ENCODE results near the gene MYL11.

MYL11 gene

GRCh38 chr16:30346286-30346685 lies 28.3 kb upstream of the MYL11 start:
- no peaks in the 10 kb centered on the region for H4K20me1 ChIP-seq
- H3K4me3 ChIP-seq = no peak overlapping the region
- H3K4me2 ChIP-seq = no peak overlapping the region
- no peak overlapping the region for H3K9ac ChIP-seq
- no peak for TF ChIP-seq Cebpa-rat (IDR thresholded peaks at IDR 0.05)
- no peaks in the 10 kb centered on the region for H3K9me3 ChIP-seq
- peaks cover 68% of the 10 kb centered on the region for H3K4me1 ChIP-seq
- H3K36me3 ChIP-seq = peaks cover 14% of the 10 kb centered on the region
- H3K27me3 ChIP-seq = no peaks in the 10 kb centered on the region
- no peak overlapping the region for H3K27ac ChIP-seq

GRCh38 chr16:30348113-30348512 lies 26.5 kb upstream of the MYL11 start:
- peaks cover 56% of the 10 kb centered on the region for H3K4me1 ChIP-seq
- no peaks in the 10 kb centered on the region for H3K27me3 ChIP-seq
- 0 out of 2 replicates have a peak, but pooled peaks cover 9% of the 10 kb centered on the region for H4K20me1 ChIP-seq
- H3K27ac ChIP-seq = 0 out of 2 replicates have a peak overlapping the region, but pooled peaks have one; percentile 53
- no peak overlapping the region for H3K4me2 ChIP-seq
- H3K9ac ChIP-seq = no peak overlapping the region
- no peaks in the 10 kb centered on the region for H3K9me3 ChIP-seq
- no peak for TF ChIP-seq Cebpa-rat (IDR thresholded peaks at IDR 0.05)
- no peak overlapping the region for H3K4me3 ChIP-seq
- peaks cover 33% of the 10 kb centered on the region for H3K36me3 ChIP-seq

- H3K4me1 ChIP-seq = peaks cover 57% of the 10 kb centered on the region
- H4K20me1 ChIP-seq = peaks cover 17% of the 10 kb centered on the region
- peak overlapping the region; percentile 43; the same call in 1 of the 2 replicates for H3K9ac ChIP-seq
- no peaks in the 10 kb centered on the region for H3K27me3 ChIP-seq
- TF ChIP-seq Cebpa-rat (IDR thresholded peaks at IDR 0.05) = no peak
- peak overlapping the region; percentile 65 for H3K27ac ChIP-seq
- no peak overlapping the region for H3K4me3 ChIP-seq
- peaks cover 41% of the 10 kb centered on the region for H3K36me3 ChIP-seq
- H3K9me3 ChIP-seq = no peaks in the 10 kb centered on the region
- H3K4me2 ChIP-seq = peak overlapping the region; percentile 60
Measured at GRCh38 chr16:30348929-30349328, 25.7 kb upstream of the MYL11 start.

- TF ChIP-seq Cebpa-rat (IDR thresholded peaks at IDR 0.05) = peak; percentile 62; the same call in 1 of the 2 replicates
- Histone ChIP-seq H3K4me1 (peaks cover 61% of the 10 kb centered on the region), H4K20me1 (peaks cover 24% of the 10 kb centered on the region), H3K4me2 (peak overlapping the region; percentile 60), H3K27me3 (no peaks in the 10 kb centered on the region), H3K27ac (peak overlapping the region; percentile 65), H3K4me3 (no peak overlapping the region), H3K36me3 (peaks cover 41% of the 10 kb centered on the region), H3K9me3 (no peaks in the 10 kb centered on the region), H3K9ac (peak overlapping the region; percentile 43; the same call in 1 of the 2 replicates)
Measured at GRCh38 chr16:30349675-30350074, 24.9 kb upstream of the MYL11 start.

- Histone ChIP-seq H3K27ac (peak overlapping the region; percentile 1; the same call in 1 of the 2 replicates), H3K4me2 (peak overlapping the region; percentile 60), H3K4me1 (peaks cover 61% of the 10 kb centered on the region), H3K4me3 (no peak overlapping the region), H3K36me3 (peaks cover 41% of the 10 kb centered on the region), H3K9ac (no peak overlapping the region; the same call in 1 of the 2 replicates), H3K27me3 (no peaks in the 10 kb centered on the region), H3K9me3 (no peaks in the 10 kb centered on the region), H4K20me1 (peaks cover 27% of the 10 kb centered on the region)
- TF ChIP-seq Cebpa-rat (IDR thresholded peaks at IDR 0.05) = no peak
Measured at GRCh38 chr16:30350134-30350871, 24.3 kb upstream of the MYL11 start.

- Histone ChIP-seq H3K27ac (peak overlapping the region; percentile 1; the same call in 1 of the 2 replicates), H3K36me3 (peaks cover 41% of the 10 kb centered on the region), H3K9me3 (no peaks in the 10 kb centered on the region), H4K20me1 (peaks cover 27% of the 10 kb centered on the region), H3K4me2 (peak overlapping the region; percentile 60; the same call in 1 of the 2 replicates), H3K27me3 (no peaks in the 10 kb centered on the region), H3K4me3 (no peak overlapping the region), H3K4me1 (peaks cover 67% of the 10 kb centered on the region), H3K9ac (no peak overlapping the region)
- TF ChIP-seq Cebpa-rat (IDR thresholded peaks at IDR 0.05) = no peak
Measured at GRCh38 chr16:30351001-30351441, 23.6 kb upstream of the MYL11 start.

- Histone ChIP-seq H3K27me3 (no peaks in the 10 kb centered on the region), H3K4me2 (no peak overlapping the region), H3K36me3 (peaks cover 47% of the 10 kb centered on the region), H3K9me3 (no peaks in the 10 kb centered on the region), H3K4me3 (no peak overlapping the region), H4K20me1 (peaks cover 27% of the 10 kb centered on the region), H3K9ac (peak overlapping the region; percentile 15; the same call in 1 of the 2 replicates), H3K27ac (no peak overlapping the region), H3K4me1 (peaks cover 72% of the 10 kb centered on the region)
- TF ChIP-seq Cebpa-rat (IDR thresholded peaks at IDR 0.05) = no peak
Measured at GRCh38 chr16:30351586-30352419, 22.8 kb upstream of the MYL11 start.

GRCh38 chr16:30352488-30353401 lies 21.9 kb upstream of the MYL11 start:
- Histone ChIP-seq H3K4me3 (no peak overlapping the region), H3K27me3 (no peaks in the 10 kb centered on the region), H3K36me3 (peaks cover 57% of the 10 kb centered on the region), H3K9ac (peak overlapping the region; percentile 15; the same call in 1 of the 2 replicates), H4K20me1 (peaks cover 27% of the 10 kb centered on the region), H3K4me2 (no peak overlapping the region), H3K27ac (no peak overlapping the region), H3K9me3 (no peaks in the 10 kb centered on the region), H3K4me1 (peaks cover 72% of the 10 kb centered on the region)
- no peak for TF ChIP-seq Cebpa-rat (IDR thresholded peaks at IDR 0.05)

Measured in BLaER1 (cell line).